ENCODE measurements around the gene RDM1.
A peak's percentile ranks its signal among the peaks of the same experiment; 100 is the strongest.

RDM1 gene

GRCh38 chr17:35934760-35935159 lies 4.2 kb upstream of the RDM1 start:
- no peak for DNase-seq (ENCODE audit: low spot score)
- no peak for TF ChIP-seq CTCF (IDR thresholded peaks at IDR 0.05)
- H3K27ac ChIP-seq: no peak overlapping the region
- no peak overlapping the region for H3K4me3 ChIP-seq

GRCh38 chr17:35932586-35932985 lies 2.0 kb upstream of the RDM1 start:
- no peak for TF ChIP-seq CTCF (IDR thresholded peaks at IDR 0.05)
- no peak overlapping the region for H3K4me3 ChIP-seq
- DNase-seq (ENCODE audit: low spot score): no peak
- peak overlapping the region in 1 of 2 donors; percentile 62 for H3K27ac ChIP-seq

- no peak for TF ChIP-seq CTCF (IDR thresholded peaks at IDR 0.05)
- no peak for DNase-seq (ENCODE audit: low spot score)
- peak overlapping the region; percentile 13 for H3K4me3 ChIP-seq
- peak overlapping the region in 1 of 2 donors; percentile 62 for H3K27ac ChIP-seq
Measured at GRCh38 chr17:35931794-35932425, 1.3 kb upstream of the RDM1 start.

- H3K27ac ChIP-seq: no peak overlapping the region
- no peak overlapping the region for H3K4me3 ChIP-seq
- no peak for TF ChIP-seq CTCF (IDR thresholded peaks at IDR 0.05)
- DNase-seq (ENCODE audit: low spot score): no peak
Measured at GRCh38 chr17:35927714-35928113, 2.9 kb downstream of the RDM1 start.

GRCh38 chr17:35923609-35924114 lies 6.9 kb downstream of the RDM1 start:
- TF ChIP-seq CTCF (IDR thresholded peaks at IDR 0.05): no peak
- Histone ChIP-seq H3K4me3 (no peak overlapping the region), H3K27ac (no peak overlapping the region)
- DNase-seq (ENCODE audit: low spot score): no peak

- DNase-seq (ENCODE audit: low spot score): no peak
- Histone ChIP-seq H3K27ac (no peak overlapping the region), H3K4me3 (no peak overlapping the region)
- TF ChIP-seq CTCF (IDR thresholded peaks at IDR 0.05): no peak
Measured at GRCh38 chr17:35920229-35920628, 10.3 kb downstream of the RDM1 start.

GRCh38 chr17:35918665-35919064 lies 11.9 kb downstream of the RDM1 start:
- Histone ChIP-seq H3K4me3 (no peak overlapping the region), H3K27ac (no peak overlapping the region)
- no peak for DNase-seq (ENCODE audit: low spot score)
- no peak for TF ChIP-seq CTCF (IDR thresholded peaks at IDR 0.05)

Measured in coronary artery (tissue), 2 donors.